Calu3 (cell line): ENCODE data around the gene THEMIS. TPM values are rescaled to one million over a fixed set of nuclear protein-coding genes. Genes with fewer than 3 reads are reported as not detected.

Experiments used
- BruUV-seq: library from RNA; stranded (reverse); fragments of 400-500 nt; replicated peaks from 2 replicates; lab custom pipeline; 2021; lab: Mats Ljungman, UMichigan
- CTCF ChIA-PET: fragments of 300-600 bp; sonication (Branson Sonifier 250); formaldehyde crosslinking; loops from one replicate; lab custom pipeline; 2022; ENCODE audit warnings: antibody characterized with exemption; lab: Charles Lee
- DNase-seq: peaks from one replicate; pipeline ENCODE4 v3.0.0; 2022
- H3K27ac Mint-ChIP-seq: one replicate; pipeline ENCODE4 v1.8.0; 2022; ENCODE audit warnings: mixed read lengths; ENCODE audit not compliant: unreplicated experiment
- H3K27me3 Mint-ChIP-seq: one replicate; pipeline ENCODE4 v1.8.0; 2022; ENCODE audit warnings: mixed read lengths; ENCODE audit not compliant: unreplicated experiment
- H3K36me3 Mint-ChIP-seq: one replicate; pipeline ENCODE4 v1.8.0; 2022; ENCODE audit warnings: mild to moderate bottlenecking, moderate library complexity, mixed read lengths; ENCODE audit not compliant: insufficient read depth, unreplicated experiment
- H3K4me1 Mint-ChIP-seq: one replicate; pipeline ENCODE4 v1.8.0; 2022; ENCODE audit warnings: mild to moderate bottlenecking, low read depth, mixed read lengths; ENCODE audit not compliant: unreplicated experiment
- H3K4me3 Mint-ChIP-seq: one replicate; pipeline ENCODE4 v1.8.0; 2022; ENCODE audit warnings: mild to moderate bottlenecking, low read depth, moderate library complexity, mixed read lengths; ENCODE audit not compliant: unreplicated experiment
- H3K9me3 Mint-ChIP-seq: one replicate; pipeline ENCODE4 v1.8.0; 2022; ENCODE audit warnings: low read depth, mixed read lengths; ENCODE audit not compliant: unreplicated experiment
- CTCF ChIP-seq: fragments of 200-600 bp; IDR thresholded peaks from one replicate; pipeline ENCODE4 v1.8.0; 2022; ENCODE audit warnings: antibody characterized with exemption; ENCODE audit not compliant: unreplicated experiment
- intact Hi-C: fragments of 100-400 bp; cut with micrococcal nuclease; formaldehyde crosslinking; loops from one replicate; pipeline ENCODE4 v1.10.0; 2022; ENCODE audit not compliant: unreplicated experiment
- total RNA-seq: library from RNA; stranded (reverse); gene quantifications from 2 replicates; pipeline ENCODE4 v1.2.3, GENCODE V29; 2022

Gene THEMIS
- total RNA-seq, 1 experiment from 2014 or later, result not detected

GRCh38 chr6:127796713-127797112 lies 104.1 kb downstream of the THEMIS start:
- DNase-seq, result no peak
- CTCF ChIA-PET, result no interaction called here
- no peak overlapping the region for H3K27ac Mint-ChIP-seq
- peaks cover 50% of the 10 kb centered on the region for H3K27me3 Mint-ChIP-seq
- no peaks in the 10 kb centered on the region for H3K9me3 Mint-ChIP-seq
- no peak overlapping the region for H3K4me3 Mint-ChIP-seq
- no peaks in the 10 kb centered on the region for H3K4me1 Mint-ChIP-seq
- TF ChIP-seq CTCF, result no peak
- intact Hi-C loops, result no loop called here
- BruUV-seq, result no TSS peak
- H3K36me3 Mint-ChIP-seq, result no peaks in the 10 kb centered on the region

- CTCF ChIA-PET, result no interaction called here
- H3K27me3 Mint-ChIP-seq, result peaks cover 40% of the 10 kb centered on the region
- no TSS peak for BruUV-seq
These were observed 106.5 kb downstream of the THEMIS start for GRCh38 chr6:127794405-127794804.

GRCh38 chr6:127793396-127793795 lies 107.5 kb downstream of the THEMIS start:
- H3K9me3 Mint-ChIP-seq, result no peaks in the 10 kb centered on the region
- H3K4me3 Mint-ChIP-seq, result no peak overlapping the region
- peaks cover 40% of the 10 kb centered on the region for H3K27me3 Mint-ChIP-seq
- intact Hi-C loops, result no loop called here
- BruUV-seq, result no TSS peak
- CTCF ChIA-PET, result no interaction called here
- TF ChIP-seq CTCF, result no peak
- no peaks in the 10 kb centered on the region for H3K36me3 Mint-ChIP-seq
- DNase-seq, result no peak
- H3K4me1 Mint-ChIP-seq, result no peaks in the 10 kb centered on the region
- no peak overlapping the region for H3K27ac Mint-ChIP-seq

More at GRCh38 chr6:127794405-127794804, 106.5 kb downstream of the THEMIS start:
- Mint-ChIP-seq H3K4me3 (no peak overlapping the region), H3K36me3 (no peaks in the 10 kb centered on the region), H3K4me1 (no peaks in the 10 kb centered on the region), H3K9me3 (no peaks in the 10 kb centered on the region), H3K27ac (no peak overlapping the region)
- no peak for TF ChIP-seq CTCF
- intact Hi-C loops, result no loop called here
- DNase-seq, result no peak

GRCh38 chr6:127792616-127793015 lies 108.2 kb downstream of the THEMIS start:
- no TSS peak for BruUV-seq
- no peak for DNase-seq
- Mint-ChIP-seq H3K27me3 (peaks cover 40% of the 10 kb centered on the region), H3K9me3 (no peaks in the 10 kb centered on the region), H3K4me3 (no peak overlapping the region), H3K4me1 (no peaks in the 10 kb centered on the region), H3K36me3 (no peaks in the 10 kb centered on the region), H3K27ac (no peak overlapping the region)
- TF ChIP-seq CTCF, result no peak
- intact Hi-C loops, result no loop called here
- CTCF ChIA-PET, result no interaction called here
